SH-SY5Y (cell line): ENCODE data around the gene NPTXR.

ENCODE experiments used
- GATA2 ChIP-seq: IDR thresholded peaks from 2 replicates; pipeline ENCODE4 v1.6.1; 2011; ENCODE audit warnings: mild to moderate bottlenecking, low read depth, low read length
- GATA3 ChIP-seq: IDR thresholded peaks from 2 replicates; pipeline ENCODE4 v1.6.1; 2011; ENCODE audit warnings: low read depth, mild to moderate bottlenecking, low read length, moderate library complexity

DNA sequence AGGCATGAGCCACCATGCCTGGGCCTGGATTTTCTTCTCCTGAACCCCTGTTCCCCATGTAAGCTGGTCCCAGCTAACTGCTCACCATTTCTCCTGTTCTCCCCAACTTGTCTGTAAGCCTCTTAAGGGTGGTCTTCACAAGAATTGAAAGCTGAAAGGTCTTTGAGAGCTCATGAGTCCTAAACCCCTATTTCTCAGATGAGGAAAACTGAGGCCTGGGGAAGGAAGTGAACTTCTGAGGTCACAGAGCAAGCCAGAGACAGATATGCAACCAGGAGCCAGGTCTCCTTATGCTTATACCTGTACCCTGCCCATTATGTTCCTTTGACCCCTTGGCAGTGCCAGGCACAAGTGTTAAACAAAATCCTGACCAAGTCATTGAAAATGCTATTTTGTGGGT lies 16.3 kb downstream of the NPTXR start:
- TF ChIP-seq GATA2 (no peak), GATA3 (no peak)
